ENCODE data around the gene FLYWCH1.

Gene FLYWCH1

DNA sequence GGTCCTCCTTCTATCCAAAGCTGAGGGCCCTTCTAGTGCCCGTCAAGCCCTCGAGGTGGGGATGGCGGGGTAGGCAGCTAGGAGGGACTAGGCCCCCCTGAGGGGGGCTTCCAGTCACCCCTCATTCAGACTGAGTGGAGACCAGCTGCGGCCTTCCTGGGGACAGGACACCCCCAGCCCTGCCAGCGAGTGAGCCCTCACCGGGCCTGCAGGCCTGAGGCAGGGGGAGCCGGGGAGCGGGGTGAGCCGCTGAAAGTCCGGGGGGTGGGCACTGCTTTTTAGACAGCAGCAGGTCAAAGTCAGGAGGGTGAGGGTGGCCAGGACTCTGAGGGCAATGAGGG is 43.7 kb downstream of the FLYWCH1 start:
- TF ChIP-seq, protein P1, sequence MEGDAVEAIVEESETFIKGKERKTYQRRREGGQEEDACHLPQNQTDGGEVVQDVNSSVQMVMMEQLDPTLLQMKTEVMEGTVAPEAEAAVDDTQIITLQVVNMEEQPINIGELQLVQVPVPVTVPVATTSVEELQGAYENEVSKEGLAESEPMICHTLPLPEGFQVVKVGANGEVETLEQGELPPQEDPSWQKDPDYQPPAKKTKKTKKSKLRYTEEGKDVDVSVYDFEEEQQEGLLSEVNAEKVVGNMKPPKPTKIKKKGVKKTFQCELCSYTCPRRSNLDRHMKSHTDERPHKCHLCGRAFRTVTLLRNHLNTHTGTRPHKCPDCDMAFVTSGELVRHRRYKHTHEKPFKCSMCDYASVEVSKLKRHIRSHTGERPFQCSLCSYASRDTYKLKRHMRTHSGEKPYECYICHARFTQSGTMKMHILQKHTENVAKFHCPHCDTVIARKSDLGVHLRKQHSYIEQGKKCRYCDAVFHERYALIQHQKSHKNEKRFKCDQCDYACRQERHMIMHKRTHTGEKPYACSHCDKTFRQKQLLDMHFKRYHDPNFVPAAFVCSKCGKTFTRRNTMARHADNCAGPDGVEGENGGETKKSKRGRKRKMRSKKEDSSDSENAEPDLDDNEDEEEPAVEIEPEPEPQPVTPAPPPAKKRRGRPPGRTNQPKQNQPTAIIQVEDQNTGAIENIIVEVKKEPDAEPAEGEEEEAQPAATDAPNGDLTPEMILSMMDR (IDR thresholded peaks at IDR 0.05; ENCODE audit: low read depth, low read length, missing control alignments), result no peak
- in situ Hi-C loops (cut with HindIII; ENCODE audit: low pct_ligation_motif_present, low sequenced_read_pairs), result no loop called here
- H3K27ac ChIP-seq, result no peak overlapping the region
- H3K27me3 ChIP-seq (replicated peaks), result no peaks in the 10 kb centered on the region
- no peaks in the 10 kb centered on the region for H3K36me3 ChIP-seq (replicated peaks)
- no peak for DNase-seq
- H3K4me3 ChIP-seq (ENCODE audit: low read depth, low read length), result no peak overlapping the region

DNA sequence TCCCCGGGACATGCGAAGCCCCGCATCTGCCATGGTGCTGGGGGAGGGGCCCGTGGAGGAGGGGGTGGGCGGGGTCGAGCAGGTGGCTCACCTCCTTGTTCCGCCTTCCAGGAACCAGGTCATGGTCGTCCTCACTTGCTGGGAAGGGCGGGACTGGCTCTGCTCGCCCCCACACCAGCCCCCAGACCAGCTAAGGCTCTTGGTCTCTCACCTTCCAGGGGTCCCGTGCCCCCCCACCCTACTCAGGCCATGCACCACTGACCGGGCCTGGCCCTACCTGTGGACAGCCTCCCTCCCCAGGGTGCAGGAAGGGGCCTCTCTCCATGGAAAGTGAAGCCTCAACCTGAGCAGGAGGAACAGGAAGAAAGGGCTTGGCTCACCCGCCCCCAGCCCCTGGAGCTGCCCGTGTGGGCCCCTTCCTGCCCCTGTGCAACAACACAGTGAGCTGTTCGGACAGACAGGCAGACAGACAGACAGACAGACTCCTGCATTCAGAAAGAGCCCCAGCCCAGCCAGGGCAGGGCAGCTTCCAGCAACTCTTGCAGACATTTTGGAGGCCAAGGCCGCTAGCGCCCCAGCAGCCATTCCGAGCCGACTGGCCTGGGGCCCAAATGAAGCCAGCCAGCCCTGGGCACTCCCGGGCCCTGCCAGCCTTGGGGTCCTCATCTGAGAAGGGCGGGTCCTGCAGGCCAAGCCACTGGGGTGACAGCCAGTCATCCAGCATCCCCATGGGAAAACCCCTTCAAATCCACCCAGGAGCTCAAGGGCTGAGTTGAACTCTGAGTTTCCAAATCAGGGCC is 44.2 kb downstream of the FLYWCH1 start:
- H3K36me3 ChIP-seq (replicated peaks), result no peaks in the 10 kb centered on the region
- TF ChIP-seq, protein P1 (IDR thresholded peaks at IDR 0.05; ENCODE audit: low read depth, low read length, missing control alignments), result no peak
- in situ Hi-C loops (cut with HindIII; ENCODE audit: low pct_ligation_motif_present, low sequenced_read_pairs), result no loop called here
- H3K27ac ChIP-seq, result no peak overlapping the region
- H3K27me3 ChIP-seq (replicated peaks), result no peaks in the 10 kb centered on the region
- no peak for DNase-seq
- no peak overlapping the region for H3K4me3 ChIP-seq (ENCODE audit: low read depth, low read length)

DNA sequence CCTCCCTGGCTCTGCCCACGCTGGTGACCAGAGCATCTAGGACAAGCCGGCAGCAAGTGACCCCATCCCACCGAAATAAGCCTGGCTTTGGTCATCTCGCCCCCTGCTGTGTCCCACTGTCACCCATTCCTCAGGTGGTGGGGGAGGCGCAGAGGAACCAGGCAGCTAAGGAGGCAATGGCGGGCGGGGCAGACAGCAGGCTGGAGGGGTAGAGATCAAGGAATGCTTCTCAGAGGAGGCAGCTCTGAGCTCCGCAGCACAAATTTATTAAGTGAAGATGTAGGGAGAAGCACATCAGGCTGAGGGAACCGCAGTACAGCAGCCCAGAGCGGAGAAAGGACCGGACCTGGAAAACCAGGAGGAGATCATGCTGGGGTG is 44.8 kb downstream of the FLYWCH1 start:
- Histone ChIP-seq H3K27ac (no peak overlapping the region), H3K4me3 (ENCODE audit: low read depth, low read length) (no peak overlapping the region), H3K27me3 (replicated peaks) (no peaks in the 10 kb centered on the region), H3K36me3 (replicated peaks) (no peaks in the 10 kb centered on the region)
- DNase-seq, result no peak
- in situ Hi-C loops (cut with HindIII; ENCODE audit: low pct_ligation_motif_present, low sequenced_read_pairs), result no loop called here
- TF ChIP-seq, protein P1 (IDR thresholded peaks at IDR 0.05; ENCODE audit: low read depth, low read length, missing control alignments), result no peak

DNA sequence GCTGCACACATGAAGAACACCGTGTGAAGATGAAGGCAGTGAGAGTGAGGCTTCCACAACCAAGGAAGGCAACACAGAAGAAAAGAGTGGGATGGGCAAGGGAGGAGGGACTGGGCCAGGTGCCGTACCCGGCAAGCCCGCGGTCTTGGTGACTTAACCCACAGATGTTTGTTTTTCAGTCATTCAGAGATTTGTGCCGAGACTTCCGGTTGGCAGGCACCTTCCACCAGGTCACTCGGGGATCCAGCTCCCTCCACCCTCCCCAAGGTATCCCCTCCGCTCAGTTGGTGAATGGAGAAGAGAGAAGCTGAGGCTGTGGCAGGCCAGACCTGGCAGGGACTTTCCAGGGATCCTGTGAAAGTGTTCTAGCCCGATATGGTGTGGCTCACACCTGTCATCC is 47.5 kb downstream of the FLYWCH1 start:
- Histone ChIP-seq H3K36me3 (replicated peaks) (no peaks in the 10 kb centered on the region), H3K27me3 (replicated peaks) (peaks cover 20% of the 10 kb centered on the region), H3K27ac (no peak overlapping the region), H3K4me3 (ENCODE audit: low read depth, low read length) (no peak overlapping the region)
- in situ Hi-C loops (cut with HindIII; ENCODE audit: low pct_ligation_motif_present, low sequenced_read_pairs), result no loop called here
- no peak for DNase-seq
- TF ChIP-seq, protein P1 (IDR thresholded peaks at IDR 0.05; ENCODE audit: low read depth, low read length, missing control alignments), result no peak

DNA sequence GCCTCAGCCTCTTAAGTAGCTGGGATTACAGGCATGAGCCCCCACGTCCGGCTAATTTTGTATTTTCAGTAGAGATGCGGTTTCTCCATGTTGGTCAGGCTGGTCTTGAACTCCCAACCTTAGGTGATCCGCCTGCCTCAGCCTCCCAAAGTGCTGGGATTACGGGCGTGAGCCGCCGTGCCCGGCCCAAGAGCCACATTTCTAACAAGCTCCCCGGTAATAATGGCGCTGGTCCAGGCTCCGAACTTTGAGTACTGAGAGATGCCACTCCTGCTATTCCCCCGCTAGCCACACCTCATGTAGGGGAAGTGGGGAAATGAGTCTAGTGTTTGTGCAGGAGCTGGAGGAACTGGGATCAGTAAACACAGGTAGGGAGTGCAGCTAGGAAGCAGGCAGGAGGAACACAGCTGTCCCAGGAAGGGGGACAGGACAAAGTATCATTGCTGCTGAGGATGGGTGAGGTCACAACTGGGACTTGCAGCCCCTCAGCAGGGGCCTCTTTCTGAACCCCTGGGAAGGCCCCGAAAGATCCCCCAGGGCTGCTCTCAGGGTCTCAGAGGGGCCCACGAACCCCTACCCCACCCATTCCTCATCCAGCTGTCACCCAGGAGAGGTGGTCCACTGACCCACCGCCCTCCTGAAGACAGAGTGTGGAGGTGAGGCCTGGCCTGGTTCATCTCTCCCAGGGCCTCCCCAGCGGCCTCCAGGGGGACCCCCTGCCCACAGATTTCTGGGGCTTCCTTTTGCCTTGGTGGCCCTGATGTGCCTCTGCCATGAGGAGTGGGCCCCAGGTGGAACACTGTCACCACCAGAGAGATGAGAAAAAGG is 48.7 kb downstream of the FLYWCH1 start:
- Histone ChIP-seq H3K27me3 (replicated peaks) (peaks cover 30% of the 10 kb centered on the region), H3K27ac (no peak overlapping the region), H3K4me3 (ENCODE audit: low read depth, low read length) (no peak overlapping the region), H3K36me3 (replicated peaks) (no peaks in the 10 kb centered on the region)
- TF ChIP-seq, protein P1 (IDR thresholded peaks at IDR 0.05; ENCODE audit: low read depth, low read length, missing control alignments), result no peak
- in situ Hi-C loops (cut with HindIII; ENCODE audit: low pct_ligation_motif_present, low sequenced_read_pairs), result no loop called here
- DNase-seq, result no peak

All from brain microvascular endothelial cell (primary cell).